ENCODE results near the gene PLEKHM3. TPM values are rescaled to one million over a fixed set of nuclear protein-coding genes. Genes with fewer than 3 reads are reported as not detected.

The PLEKHM3 gene
- total RNA-seq, 6 experiments from 2014 or later = 4.4 to 13.4 (median 8.9) TPM

- no peaks in the 10 kb centered on the region for H3K36me3 ChIP-seq
- peak in 1 of 4 donors; percentile 19 for ATAC-seq
- DNase-seq = no peak
- TF ChIP-seq POLR2A (IDR thresholded peaks at IDR 0.05) = no peak
- TF ChIP-seq CTCF (IDR thresholded peaks at IDR 0.05) = no peak
- intact Hi-C loops (cut with DNase I) = loop anchor here in 1 of 2 donors (10.0 kb wide), 1 partner anchor 206 kb away; the partner anchor contains the start of gene FZD5
- peaks cover 0 to 17% (median 3%) of the 10 kb centered on the region in 4 donors for H3K4me1 ChIP-seq
- no peak overlapping the region for H3K4me3 ChIP-seq
- no peaks in the 10 kb centered on the region for H3K27me3 ChIP-seq
- no peak overlapping the region for H3K27ac ChIP-seq
- no peaks in the 10 kb centered on the region for H3K9me3 ChIP-seq
These were observed 54.5 kb downstream of the PLEKHM3 start for GRCh38 chr2:207970826-207971180.

- no peak for ATAC-seq
These were observed 55.0 kb downstream of the PLEKHM3 start for GRCh38 chr2:207970147-207970825.

GRCh38 chr2:207969249-207969648 is 56.1 kb downstream of the PLEKHM3 start:
- H3K4me3 ChIP-seq = no peak overlapping the region
- ATAC-seq (no peak), DNase-seq (no peak)
- intact Hi-C loops (cut with DNase I) = no loop called here
- TF ChIP-seq CTCF (IDR thresholded peaks at IDR 0.05) (no peak), POLR2A (IDR thresholded peaks at IDR 0.05) (no peak)
- H3K27me3 ChIP-seq = no peaks in the 10 kb centered on the region
- WGBS (ENCODE audit: insufficient coverage, low coverage, low lambda C conversion rate, missing lambda C conversion rate) = 68% methylated on average over 2 of the region's 2 CpGs
- H3K36me3 ChIP-seq = no peaks in the 10 kb centered on the region
- H3K4me1 ChIP-seq = peaks cover 0 to 13% (median 1%) of the 10 kb centered on the region in 4 donors
- H3K9me3 ChIP-seq = no peaks in the 10 kb centered on the region
- H3K27ac ChIP-seq = no peak overlapping the region

More at GRCh38 chr2:207970147-207970825, 55.0 kb downstream of the PLEKHM3 start:
- no peak for DNase-seq
- Histone ChIP-seq H3K9me3 (no peaks in the 10 kb centered on the region), H3K4me3 (no peak overlapping the region), H3K4me1 (peaks cover 0 to 17% (median 3%) of the 10 kb centered on the region in 4 donors), H3K36me3 (no peaks in the 10 kb centered on the region), H3K27me3 (no peaks in the 10 kb centered on the region), H3K27ac (no peak overlapping the region)
- TF ChIP-seq POLR2A (IDR thresholded peaks at IDR 0.05) (no peak), CTCF (IDR thresholded peaks at IDR 0.05) (no peak)
- WGBS (ENCODE audit: insufficient coverage, low coverage, low lambda C conversion rate, missing lambda C conversion rate) = 57% methylated on average over 3 of the region's 3 CpGs
- intact Hi-C loops (cut with DNase I) = loop anchor here in 1 of 2 donors (10.0 kb wide), 1 partner anchor 205 kb away; the partner anchor contains the start of gene FZD5

GRCh38 chr2:207967121-207967520 is 58.2 kb downstream of the PLEKHM3 start:
- no peak overlapping the region for H3K4me3 ChIP-seq
- ATAC-seq = no peak
- intact Hi-C loops (cut with DNase I) = no loop called here

More at GRCh38 chr2:207967121-207967520, 58.2 kb downstream of the PLEKHM3 start:
- Histone ChIP-seq H3K36me3 (no peaks in the 10 kb centered on the region), H3K4me1 (peaks cover 0 to 4% (median 0%) of the 10 kb centered on the region in 4 donors), H3K9me3 (no peaks in the 10 kb centered on the region), H3K27ac (no peak overlapping the region), H3K27me3 (no peaks in the 10 kb centered on the region)
- TF ChIP-seq POLR2A (IDR thresholded peaks at IDR 0.05) (no peak), CTCF (IDR thresholded peaks at IDR 0.05) (no peak)
- WGBS (ENCODE audit: insufficient coverage, low coverage, low lambda C conversion rate, missing lambda C conversion rate) = 87% methylated on average over 3 of the region's 3 CpGs
- no peak for DNase-seq

All from right lobe of liver (tissue), 6 donors.